Endothelial cell of umbilical vein (primary cell): ENCODE data around the gene FBXO21. TPM values are rescaled to one million over a fixed set of nuclear protein-coding genes. Genes with fewer than 3 reads are reported as not detected.

Experiments
- BruUV-seq: library from RNA; stranded (reverse); fragments of 400-500 nt; replicated peaks from 2 replicates; lab custom pipeline; 2021; lab: Mats Ljungman, UMichigan
- CTCF ChIA-PET: fragments of 300-600, 350-600 bp; sonication (Branson Sonifier 250); formaldehyde crosslinking; loops from one replicate; lab custom pipeline; 2021; ENCODE audit warnings: antibody characterized with exemption, inconsistent platforms; lab: Charles Lee
- POLR2A ChIA-PET: fragments of 300-600, 350-600 bp; sonication (Branson Sonifier 250); formaldehyde crosslinking; loops from one replicate; lab custom pipeline; 2021; ENCODE audit warnings: antibody characterized with exemption, inconsistent platforms; lab: Charles Lee
- DNase-seq: peaks from one replicate; pipeline ENCODE4 v3.0.0-alpha.2; 2011; ENCODE audit warnings: low read depth, low spot score
- FAIRE-seq: peaks from 2 replicates; lab custom pipeline; 2011; peaks lifted over from hg19 to GRCh38; lab: Jason Lieb, UNC
- H2AFZ ChIP-seq: 2 replicates; pipeline ENCODE4 v1.6.0; 2012; ENCODE audit warnings: low read depth, low read length, control low read depth, inconsistent platforms
- H3K27ac ChIP-seq: 2 replicates; pipeline ENCODE4 v1.5.1; 2011; ENCODE audit warnings: low read depth, mild to moderate bottlenecking, control low read depth, low read length, moderate library complexity; ENCODE audit not compliant: insufficient read depth
- H3K27me3 ChIP-seq, 2 experiments: 2 replicates each; pipeline versions ENCODE4 v1.6.0 to v1.6.1; 2011; ENCODE audit warnings: low read length in 2 of 2, mixed read lengths in 1 of 2; ENCODE audit not compliant: control insufficient read depth in 2 of 2, insufficient read depth in 2 of 2
- H3K36me3 ChIP-seq, 2 experiments: 2 replicates in 1 of 2; 3 replicates in 1 of 2; pipeline ENCODE4 v1.5.1; 2011; ENCODE audit warnings: low read length in 2 of 2, mild to moderate bottlenecking in 1 of 2, moderate library complexity in 1 of 2; ENCODE audit not compliant: control insufficient read depth in 2 of 2, insufficient read depth in 2 of 2; ENCODE audit errors: extremely low read depth in 1 of 2
- H3K4me1 ChIP-seq: 3 replicates; pipeline ENCODE4 v1.5.1; 2011; ENCODE audit warnings: mild to moderate bottlenecking, low read length; ENCODE audit not compliant: control insufficient read depth, insufficient read depth; ENCODE audit errors: extremely low read depth
- H3K4me2 ChIP-seq: 2 replicates; pipeline ENCODE4 v1.6.1; 2011; ENCODE audit warnings: low read length, control low read depth, mixed read lengths; ENCODE audit not compliant: insufficient read depth
- H3K4me3 ChIP-seq, 3 experiments: fragments of 200-600 bp in 1 of 3; sonication (generic), shearing (Covaris generic) in 1 of 3; replicated peaks in 1 of 3; 2 replicates each; pipeline ENCODE4 v1.5.1; 2011 to 2016; ENCODE audit warnings: control low read depth in 3 of 3, low read length in 3 of 3, mild to moderate bottlenecking in 2 of 3, inconsistent platforms in 1 of 3, low read depth in 1 of 3, moderate library complexity in 1 of 3; ENCODE audit not compliant: insufficient read depth in 1 of 3
- H3K79me2 ChIP-seq: 2 replicates; pipeline ENCODE4 v1.6.0; 2012; ENCODE audit warnings: low read length, inconsistent platforms; ENCODE audit not compliant: control insufficient read depth, insufficient read depth
- H3K9ac ChIP-seq: replicated peaks from 2 replicates; pipeline ENCODE3; 2011; ENCODE audit warnings: low read length, control low read depth; ENCODE audit not compliant: insufficient read depth; ENCODE audit errors: extremely low read depth
- H3K9me1 ChIP-seq: replicated peaks from 3 replicates; pipeline ENCODE4 v1.6.0; 2011; ENCODE audit warnings: mild to moderate bottlenecking, low read length; ENCODE audit not compliant: control insufficient read depth, insufficient read depth; ENCODE audit errors: extremely low read depth
- H3K9me3 ChIP-seq: replicated peaks from 2 replicates; pipeline ENCODE4 v1.5.1; 2012; ENCODE audit warnings: low read length, inconsistent platforms; ENCODE audit not compliant: control insufficient read depth, insufficient read depth
- H4K20me1 ChIP-seq: replicated peaks from 2 replicates; pipeline ENCODE3; 2011; ENCODE audit warnings: mild to moderate bottlenecking, low read length; ENCODE audit not compliant: control insufficient read depth, insufficient read depth; ENCODE audit errors: extremely low read depth
- CTCF ChIP-seq, 2 donors: IDR thresholded peaks; 1 replicate in 1 of 2; 2 replicates in 1 of 2; pipeline ENCODE4 v1.5.1; 2011; ENCODE audit warnings: low read length in 2 of 2, mild to moderate bottlenecking in 2 of 2, moderate library complexity in 2 of 2, control low read depth in 1 of 2, inconsistent platforms in 1 of 2, low read depth in 1 of 2; ENCODE audit not compliant: insufficient read depth in 1 of 2; ENCODE audit errors: extremely low read depth in 1 of 2
- EZH2 ChIP-seq: IDR thresholded peaks from 2 replicates; pipeline ENCODE4 v1.6.1; 2012; ENCODE audit warnings: borderline replicate concordance, low read depth, mild to moderate bottlenecking, moderate library complexity, low read length, inconsistent platforms; ENCODE audit not compliant: severe bottlenecking
- FOS ChIP-seq: IDR thresholded peaks from 2 replicates; pipeline ENCODE4 v1.6.1; 2011; ENCODE audit warnings: mild to moderate bottlenecking, low read length, moderate library complexity, borderline replicate concordance; ENCODE audit not compliant: insufficient read depth
- MAX ChIP-seq: IDR thresholded peaks from 2 replicates; pipeline ENCODE4 v1.6.1; 2011; ENCODE audit not compliant: insufficient read depth, insufficient read length
- MYC ChIP-seq: IDR thresholded peaks from one replicate; pipeline ENCODE4 v1.6.1; 2011; ENCODE audit warnings: mild to moderate bottlenecking, low read depth, low read length
- POLR2A ChIP-seq: IDR thresholded peaks from 2 replicates; pipeline ENCODE4 v1.6.1; 2012; ENCODE audit warnings: low read depth, mild to moderate bottlenecking, control low read depth, low read length
- dilution Hi-C: fragments of 300-500 bp; cut with MboI; formaldehyde crosslinking; loops from one replicate; pipeline ENCODE4 v1.15.0; 2019; ENCODE audit warnings: low sequenced_read_pairs; ENCODE audit not compliant: extremely low pct_ligation_motif_present
- intact Hi-C: fragments of 100-400 bp; cut with micrococcal nuclease; formaldehyde crosslinking; loops from one replicate; pipeline ENCODE4 v1.10.0; 2022
- polyA plus RNA-seq, 4 experiments: library from polyadenylated mRNA; depleted of rRNA in 3 of 4; stranded (reverse) in 3 of 4; unstranded in 1 of 4; fragments of >200 nt; gene quantifications; 2 replicates each; pipeline versions ENCODE4 v1.2.1 to v1.2.3, GENCODE V29; 2011 to 2012; ENCODE audit warnings: missing spikeins in 1 of 4
- total RNA-seq: library from RNA; stranded (reverse); gene quantifications from 2 replicates; pipeline ENCODE4 v1.2.3, GENCODE V29; 2021

FBXO21 gene
- total and polyA plus RNA-seq, 2 donors (not counting 3 experiments of a cell fraction or from before 2014, with no cell fraction given): 41.6 to 66.7 TPM

- Histone ChIP-seq H3K4me1 (no peaks in the 10 kb centered on the region), H4K20me1 (no peaks in the 10 kb centered on the region), H3K4me3 (no peak overlapping the region), H3K27ac (no peak overlapping the region), H3K36me3 (no peaks in the 10 kb centered on the region), H3K9me3 (no peaks in the 10 kb centered on the region), H3K9me1 (no peaks in the 10 kb centered on the region), H3K4me2 (no peak overlapping the region), H3K9ac (no peak overlapping the region), H2AFZ (no peak overlapping the region), H3K27me3 (no peaks in the 10 kb centered on the region), H3K79me2 (no peaks in the 10 kb centered on the region)
- BruUV-seq: no TSS peak
- DNase-seq (no peak), FAIRE-seq (no peak)
- CTCF ChIA-PET: interaction anchor here (1.2 kb wide), 1 partner anchor 16 kb away, joined by 3 read pairs; no protein-coding TSS in a partner anchor
- no peak for TF ChIP-seq CTCF (IDR thresholded peaks at IDR 0.05; ENCODE audit: extremely low read depth in 1 of 2, insufficient read depth in 1 of 2, low read depth in 1 of 2, low read length in 2 of 2)
- TF ChIP-seq POLR2A: no peak
- no peak for TF ChIP-seq MAX
- dilution Hi-C loops: no loop called here
- intact Hi-C loops: no loop called here
- POLR2A ChIA-PET: no interaction called here
These were observed 75.5 kb downstream of the FBXO21 start for GRCh38 chr12:117114784-117115183.

GRCh38 chr12:117113231-117113630, 77.0 kb downstream of the FBXO21 start:
- Histone ChIP-seq H3K4me1 (no peaks in the 10 kb centered on the region), H3K4me3 (no peak overlapping the region), H3K9me3 (no peaks in the 10 kb centered on the region), H4K20me1 (no peaks in the 10 kb centered on the region), H3K9me1 (no peaks in the 10 kb centered on the region), H3K27ac (no peak overlapping the region), H2AFZ (no peak overlapping the region), H3K36me3 (no peaks in the 10 kb centered on the region), H3K4me2 (no peak overlapping the region), H3K79me2 (no peaks in the 10 kb centered on the region), H3K9ac (no peak overlapping the region), H3K27me3 (no peaks in the 10 kb centered on the region)
- POLR2A ChIA-PET: no interaction called here
- TF ChIP-seq CTCF (IDR thresholded peaks at IDR 0.05; ENCODE audit: extremely low read depth in 1 of 2, insufficient read depth in 1 of 2, low read depth in 1 of 2, low read length in 2 of 2): no peak
- TF ChIP-seq MYC: no peak
- no peak for TF ChIP-seq EZH2
- no peak for TF ChIP-seq FOS
- no peak for FAIRE-seq
- BruUV-seq: no TSS peak
- CTCF ChIA-PET: no interaction called here
- DNase-seq: no peak
- intact Hi-C loops (no loop called here), dilution Hi-C loops (no loop called here)
